HG03066 (cell line): ENCODE results near the gene ENGASE.

Source experiments
- ATAC-seq: cut with Tn5 transposase; IDR thresholded peaks from one replicate; pipeline ENCODE4 v1.9.1; 2021; ENCODE audit warnings: low read depth; ENCODE audit not compliant: unreplicated experiment

Gene ENGASE

GRCh38 chr17:79091226-79091670 lies 16.6 kb downstream of the ENGASE start:
- no peak for ATAC-seq

- no peak for ATAC-seq
These were observed 17.9 kb downstream of the ENGASE start for GRCh38 chr17:79092567-79092966.

- ATAC-seq, result no peak
These were observed 18.6 kb downstream of the ENGASE start for GRCh38 chr17:79093270-79093669.

- ATAC-seq, result no peak
These were observed 19.6 kb downstream of the ENGASE start for GRCh38 chr17:79094261-79094660.

GRCh38 chr17:79095345-79096055 lies 20.9 kb downstream of the ENGASE start:
- ATAC-seq, result no peak

GRCh38 chr17:79096477-79096876 lies 21.9 kb downstream of the ENGASE start:
- no peak for ATAC-seq

- ATAC-seq, result no peak
These were observed 22.8 kb downstream of the ENGASE start for GRCh38 chr17:79097226-79098055.

GRCh38 chr17:79098282-79098867 lies 23.8 kb downstream of the ENGASE start:
- no peak for ATAC-seq

GRCh38 chr17:79100405-79100804 lies 25.8 kb downstream of the ENGASE start:
- ATAC-seq, result no peak

GRCh38 chr17:79101111-79101673 lies 26.6 kb downstream of the ENGASE start:
- no peak for ATAC-seq

- ATAC-seq, result no peak
These were observed 27.6 kb downstream of the ENGASE start for GRCh38 chr17:79102214-79102613.

GRCh38 chr17:79104898-79105600 lies 30.4 kb downstream of the ENGASE start:
- ATAC-seq, result no peak

GRCh38 chr17:79105937-79106336 lies 31.3 kb downstream of the ENGASE start:
- ATAC-seq, result no peak

GRCh38 chr17:79106958-79107357 lies 32.3 kb downstream of the ENGASE start:
- ATAC-seq, result no peak

GRCh38 chr17:79107499-79108231 lies 33.0 kb downstream of the ENGASE start:
- ATAC-seq, result no peak

- no peak for ATAC-seq
These were observed 33.7 kb downstream of the ENGASE start for GRCh38 chr17:79108232-79108850.

GRCh38 chr17:79108870-79109269 lies 34.2 kb downstream of the ENGASE start:
- ATAC-seq, result no peak

- ATAC-seq, result no peak
These were observed 35.0 kb downstream of the ENGASE start for GRCh38 chr17:79109584-79109983.

GRCh38 chr17:79111097-79111496 lies 36.5 kb downstream of the ENGASE start:
- ATAC-seq, result no peak
